Thymus (tissue), 11 donors: ENCODE data around the gene BZW1. TPM values are rescaled to one million over a fixed set of nuclear protein-coding genes. Genes with fewer than 3 reads are reported as not detected.
"Not testable (repeated sequence)": the region's sequence is repeated elsewhere in the genome, so short reads cannot be mapped to it uniquely, and the experiment has no call there.

Experiments
- DNase-seq, 9 donors: peaks; one replicate each; pipeline ENCODE4 v3.0.0-alpha.2; 2013; ENCODE audit warnings: low spot score in 9 of 9, low read depth in 6 of 9, missing footprints in 1 of 9
- H3K27ac ChIP-seq, 2 donors: one replicate each; pipeline ENCODE4 v1.5.1; 2013; ENCODE audit warnings: control low read depth in 1 of 2, low read depth in 1 of 2, low read length in 1 of 2, mild to moderate bottlenecking in 1 of 2, moderate library complexity in 1 of 2
- H3K27me3 ChIP-seq, 2 donors: one replicate each; pipeline ENCODE4 v1.5.1; 2013; ENCODE audit warnings: low read length in 1 of 2; ENCODE audit not compliant: control insufficient read depth in 2 of 2, insufficient read depth in 1 of 2
- H3K36me3 ChIP-seq, 2 donors: one replicate each; pipeline ENCODE4 v1.5.1; 2013; ENCODE audit warnings: low read length in 1 of 2, mild to moderate bottlenecking in 1 of 2, moderate library complexity in 1 of 2; ENCODE audit not compliant: control insufficient read depth in 2 of 2, insufficient read depth in 2 of 2
- H3K4me1 ChIP-seq, 2 donors: one replicate each; pipeline ENCODE4 v1.5.1; 2013; ENCODE audit warnings: low read length in 2 of 2; ENCODE audit not compliant: control insufficient read depth in 2 of 2, insufficient read depth in 2 of 2
- H3K4me3 ChIP-seq, 2 donors: one replicate each; pipeline ENCODE4 v1.5.1; 2013; ENCODE audit warnings: low read length in 2 of 2, control low read depth in 1 of 2, mild to moderate bottlenecking in 1 of 2
- H3K9me3 ChIP-seq, 2 donors: one replicate each; pipeline ENCODE4 v1.5.1; 2013; ENCODE audit warnings: low read length in 1 of 2, mild to moderate bottlenecking in 1 of 2; ENCODE audit not compliant: control insufficient read depth in 2 of 2, insufficient read depth in 1 of 2
- WGBS: extraction: QIAGEN DNeasy Blood & Tissue Kit; methylation state at CpG from one replicate; pipeline ENCODE4 v1.1.7; 2013; 5-methylcytosine and 5-hydroxymethylcytosine counted together
- polyA plus RNA-seq: library from polyadenylated mRNA; stranded (reverse); fragments of 200-250 nt; gene quantifications from one replicate; pipeline ENCODE4 v1.2.3, GENCODE V29; 2013
- total RNA-seq: library from RNA; stranded (reverse); fragments of 120-200 nt; gene quantifications from one replicate; pipeline ENCODE4 v1.2.4, GENCODE V29; 2013
- donor health status: healthy.

Gene BZW1
- total and polyA plus RNA-seq, 2 donors, result 119 to 257 TPM

GRCh38 chr2:200814917-200815316, 3.2 kb downstream of the BZW1 start:
- 97% methylated on average over 1 of the region's 1 CpG for WGBS
- no peak overlapping the region for H3K4me3 ChIP-seq
- H3K36me3 ChIP-seq, result peaks cover 39 to 65% of the 10 kb centered on the region in 2 donors

GRCh38 chr2:200818732-200819131, 7.0 kb downstream of the BZW1 start:
- H3K4me3 ChIP-seq, H3K9me3 ChIP-seq, H3K27ac ChIP-seq, H3K27me3 ChIP-seq, DNase-seq, H3K4me1 ChIP-seq: not testable (repeated sequence)
- 95% methylated on average over 3 of the region's 3 CpGs for WGBS
- H3K36me3 ChIP-seq, result peaks cover 56 to 84% of the 10 kb centered on the region in 2 donors

More at GRCh38 chr2:200814917-200815316, 3.2 kb downstream of the BZW1 start:
- no peak for DNase-seq
- Histone ChIP-seq H3K27me3 (no peaks in the 10 kb centered on the region), H3K9me3 (no peaks in the 10 kb centered on the region), H3K4me1 (peaks cover 9 to 17% of the 10 kb centered on the region in 2 donors), H3K27ac (no peak overlapping the region)

GRCh38 chr2:200820573-200821234, 9.0 kb downstream of the BZW1 start:
- no peak overlapping the region for H3K27ac ChIP-seq
- H3K4me1 ChIP-seq, result no peaks in the 10 kb centered on the region
- peaks cover 42 to 68% of the 10 kb centered on the region in 2 donors for H3K36me3 ChIP-seq
- H3K9me3 ChIP-seq, result no peaks in the 10 kb centered on the region
- WGBS, result 98% methylated on average over 5 of the region's 5 CpGs
- no peak overlapping the region for H3K4me3 ChIP-seq
- H3K27me3 ChIP-seq, result no peaks in the 10 kb centered on the region
- no peak for DNase-seq

- no peaks in the 10 kb centered on the region for H3K9me3 ChIP-seq
- no peaks in the 10 kb centered on the region for H3K27me3 ChIP-seq
- WGBS, result 95% methylated on average over 6 of the region's 6 CpGs
- no peaks in the 10 kb centered on the region for H3K4me1 ChIP-seq
- no peak overlapping the region for H3K4me3 ChIP-seq
- no peak overlapping the region for H3K27ac ChIP-seq
- peaks cover 37 to 57% of the 10 kb centered on the region in 2 donors for H3K36me3 ChIP-seq
- no peak for DNase-seq
These were observed 10.1 kb downstream of the BZW1 start for GRCh38 chr2:200821686-200822245.

GRCh38 chr2:200828104-200828503, 16.4 kb downstream of the BZW1 start:
- 96% methylated on average over 2 of the region's 2 CpGs for WGBS
- no peaks in the 10 kb centered on the region for H3K9me3 ChIP-seq
- DNase-seq, result no peak
- no peaks in the 10 kb centered on the region for H3K27me3 ChIP-seq
- H3K27ac ChIP-seq, result no peak overlapping the region
- H3K4me1 ChIP-seq, result no peaks in the 10 kb centered on the region
- peaks cover 3 to 5% of the 10 kb centered on the region in 2 donors for H3K36me3 ChIP-seq
- H3K4me3 ChIP-seq, result no peak overlapping the region

- over 99% methylated on average over 9 of the region's 9 CpGs for WGBS
- Histone ChIP-seq H3K27ac (no peak overlapping the region), H3K36me3 (peaks cover 3 to 4% of the 10 kb centered on the region in 2 donors), H3K4me3 (no peak overlapping the region), H3K4me1 (no peaks in the 10 kb centered on the region), H3K9me3 (no peaks in the 10 kb centered on the region), H3K27me3 (no peaks in the 10 kb centered on the region)
- no peak for DNase-seq
These were observed 17.0 kb downstream of the BZW1 start for GRCh38 chr2:200828572-200829257.

- 98% methylated on average over 2 of the region's 2 CpGs for WGBS
These were observed 17.5 kb downstream of the BZW1 start for GRCh38 chr2:200829258-200829655.

GRCh38 chr2:200834701-200835100, 23.0 kb downstream of the BZW1 start:
- no peak overlapping the region for H3K27ac ChIP-seq
- DNase-seq, result no peak
- no peaks in the 10 kb centered on the region for H3K4me1 ChIP-seq
- no peaks in the 10 kb centered on the region for H3K27me3 ChIP-seq
- 95% methylated on average over 4 of the region's 4 CpGs for WGBS
- H3K36me3 ChIP-seq, result no peaks in the 10 kb centered on the region
- no peak overlapping the region for H3K4me3 ChIP-seq
- H3K9me3 ChIP-seq, result peaks cover 1 to 15% of the 10 kb centered on the region in 2 donors

More at GRCh38 chr2:200829258-200829655, 17.5 kb downstream of the BZW1 start:
- Histone ChIP-seq H3K4me3 (no peak overlapping the region), H3K36me3 (peaks cover 3 to 4% of the 10 kb centered on the region in 2 donors), H3K27ac (no peak overlapping the region), H3K9me3 (no peaks in the 10 kb centered on the region), H3K27me3 (no peaks in the 10 kb centered on the region), H3K4me1 (no peaks in the 10 kb centered on the region)
- no peak for DNase-seq

- Histone ChIP-seq H3K4me3 (no peak overlapping the region), H3K9me3 (peaks cover 1 to 15% of the 10 kb centered on the region in 2 donors), H3K36me3 (no peaks in the 10 kb centered on the region), H3K27ac (no peak overlapping the region), H3K4me1 (peaks cover 0 to 3% of the 10 kb centered on the region in 2 donors), H3K27me3 (no peaks in the 10 kb centered on the region)
- no peak for DNase-seq
- WGBS, result 96% methylated on average over 3 of the region's 3 CpGs
These were observed 27.8 kb downstream of the BZW1 start for GRCh38 chr2:200839513-200839912.
